ENCODE results near the gene NECAP2. TPM values are rescaled to one million over a fixed set of nuclear protein-coding genes. Genes with fewer than 3 reads are reported as not detected.

NECAP2 gene
- total and polyA plus RNA-seq, 2 of the 4 experiments (the other 2 are of a cell fraction): 80.5 to 85.1 TPM

GRCh38 chr1:16443975-16444770 lies 3.6 kb downstream of the NECAP2 start:
- H3K9me3 ChIP-seq (ENCODE audit: control insufficient read depth, insufficient read depth, low read length): no peaks in the 10 kb centered on the region
- intact Hi-C loops (cut with micrococcal nuclease): no loop called here
- peaks cover 39% of the 10 kb centered on the region; the same call in 1 of the 2 replicates for H4K20me1 ChIP-seq (ENCODE audit: insufficient read depth, low read length)
- H2BK15ac ChIP-seq (ENCODE audit: low read depth, low read length): no peak overlapping the region
- no peaks in the 10 kb centered on the region for H3K27me3 ChIP-seq (ENCODE audit: control insufficient read depth, insufficient read depth, low read length)
- H2AK9ac ChIP-seq (replicated peaks; ENCODE audit: low read depth, low read length, poor library complexity): no peak overlapping the region
- no peak overlapping the region for H4K8ac ChIP-seq (ENCODE audit: low read depth in 2 of 2, low read length in 2 of 2)
- no peak overlapping the region for H3K4me3 ChIP-seq (ENCODE audit: insufficient read depth, low read depth, low read length)
- ATAC-seq (ENCODE audit: low read depth) (no peak), DNase-seq (no peak)
- CTCF ChIA-PET: no interaction called here
- no peak overlapping the region for H3K18ac ChIP-seq (ENCODE audit: low read depth, low read length)
- no peak overlapping the region for H3K56ac ChIP-seq (ENCODE audit: extremely low read depth, insufficient read depth, low read length)
- H2BK5ac ChIP-seq (ENCODE audit: low read depth, low read length, poor library complexity, severe bottlenecking): no peak overlapping the region
- no peak overlapping the region for H3K27ac ChIP-seq (ENCODE audit: insufficient read depth, low read length)
- no TSS peak for BruUV-seq (replicated peaks)
- H3K36me3 ChIP-seq (ENCODE audit: control insufficient read depth, insufficient read depth, low read length): peaks cover 47% of the 10 kb centered on the region
- H3K4me2 ChIP-seq (ENCODE audit: low read depth, low read length): no peak overlapping the region
- in situ Hi-C loops (cut with MboI; ENCODE audit: low sequenced_read_pairs): no loop called here
- H4K91ac ChIP-seq (ENCODE audit: insufficient read depth, low read depth, low read length): no peak overlapping the region
- peaks cover 2% of the 10 kb centered on the region for H3K4me1 ChIP-seq (ENCODE audit: control insufficient read depth, insufficient read depth, low read length)
- no peak overlapping the region for H4K5ac ChIP-seq (ENCODE audit: low read depth, low read length)
- no peak overlapping the region for H2AK5ac ChIP-seq (ENCODE audit: low read depth, low read length)
- H2AFZ ChIP-seq (replicated peaks; ENCODE audit: low read length, poor library complexity): no peak overlapping the region
- no peak overlapping the region for H3K4ac ChIP-seq (ENCODE audit: low read depth, low read length)
- POLR2A ChIA-PET (ENCODE audit: unreplicated experiment): interaction anchor here (1.0 kb wide), 1 partner anchor 17 kb away, joined by 11 read pairs; no protein-coding TSS in a partner anchor
- no peak overlapping the region for H2BK120ac ChIP-seq (ENCODE audit: low read depth, low read length)
- no peak overlapping the region for H3K14ac ChIP-seq (replicated peaks; ENCODE audit: low read depth, low read length)
- H2BK20ac ChIP-seq (ENCODE audit: low read depth, low read length): no peak overlapping the region
- no peak overlapping the region for H3K23ac ChIP-seq (ENCODE audit: low read depth, low read length)
- H3K9me1 ChIP-seq (ENCODE audit: insufficient read depth, low read length): peaks cover 9% of the 10 kb centered on the region; the same call in 1 of the 2 replicates
- dilution Hi-C loops (cut with HindIII; ENCODE audit: low sequenced_read_pairs, unreplicated experiment): no loop called here
- TF ChIP-seq MAZ (IDR thresholded peaks at IDR 0.05; ENCODE audit: borderline replicate concordance, low read depth, low read length) (no peak), RCOR1 (IDR thresholded peaks at IDR 0.05; ENCODE audit: insufficient replicate concordance, low read length) (no peak)
- WGBS, 2 experiments (ENCODE audit: extremely low coverage in 2 of 2, insufficient read length in 1 of 2): 100% methylated on average over 1 of the region's 14 CpGs; no CpG with 5 or more reads in 1 of the 2 experiments
- H3K9ac ChIP-seq (ENCODE audit: low read depth, low read length): no peak overlapping the region
- H3K79me1 ChIP-seq (ENCODE audit: low read depth in 1 of 2, low read length in 2 of 2): peaks cover 31 to 80% of the 10 kb centered on the region in 2 experiments
